Activated CD8-positive, alpha-beta T cell treated with anti-CD3 and anti-CD28 coated beads for 36 hours (primary cell): Measurements from ENCODE around the gene MIGA1. TPM values are rescaled to one million over a fixed set of nuclear protein-coding genes. Genes with fewer than 3 reads are reported as not detected.

ENCODE experiments used
- ATAC-seq: fragments of 200-7000 bp; cut with Tn5 transposase; one replicate; pipeline ENCODE4 v1.10.0; 2021; ENCODE audit warnings: mild to moderate bottlenecking, moderate library complexity
- CTCF ChIA-PET: fragments of 350-600 bp; sonication (Branson Sonifier 250); formaldehyde crosslinking; loops from one replicate; lab custom pipeline; 2021; ENCODE audit warnings: antibody characterized with exemption; lab: Charles Lee
- POLR2A ChIA-PET: fragments of 350-600 bp; sonication (Branson Sonifier 250); formaldehyde crosslinking; loops from one replicate; lab custom pipeline; 2021; ENCODE audit warnings: antibody characterized with exemption; lab: Charles Lee
- DNase-seq: peaks from one replicate; pipeline ENCODE4 v3.0.0-alpha.2; 2020
- H3K27ac Mint-ChIP-seq: one replicate; pipeline ENCODE4 v1.8.0; 2021; ENCODE audit warnings: mild to moderate bottlenecking, mixed read lengths
- H3K27me3 Mint-ChIP-seq: one replicate; pipeline ENCODE4 v1.8.0; 2021; ENCODE audit warnings: mixed read lengths
- H3K36me3 Mint-ChIP-seq: one replicate; pipeline ENCODE4 v1.8.0; 2021; ENCODE audit warnings: low read depth, mixed read lengths
- H3K4me1 Mint-ChIP-seq: one replicate; pipeline ENCODE4 v1.8.0; 2021; ENCODE audit warnings: low read depth, mixed read lengths
- H3K4me3 Mint-ChIP-seq: one replicate; pipeline ENCODE4 v1.8.0; 2021; ENCODE audit warnings: mild to moderate bottlenecking, moderate library complexity, mixed read lengths
- H3K9me3 Mint-ChIP-seq: one replicate; pipeline ENCODE4 v1.8.0; 2021; ENCODE audit warnings: mixed read lengths
- CTCF ChIP-seq: fragments of 200-600 bp; IDR thresholded peaks from one replicate; pipeline ENCODE4 v1.8.0; 2022; ENCODE audit warnings: antibody characterized with exemption, mild to moderate bottlenecking
- intact Hi-C: fragments of 100-400 bp; cut with micrococcal nuclease; formaldehyde crosslinking; loops from one replicate; pipeline ENCODE4 v1.10.0; 2022
- total RNA-seq, 2 experiments: library from RNA; stranded (reverse); gene quantifications; one replicate each; pipeline ENCODE4 v1.2.3, GENCODE V29; 2021

MIGA1 gene
- total RNA-seq, 2 experiments from 2014 or later, result 8.5 to 9.7 TPM

- peaks cover 1% of the 10 kb centered on the region for H3K4me1 Mint-ChIP-seq
- peaks cover 4% of the 10 kb centered on the region for H3K36me3 Mint-ChIP-seq
- no peak for ATAC-seq
- no peaks in the 10 kb centered on the region for H3K27me3 Mint-ChIP-seq
- H3K9me3 Mint-ChIP-seq, result no peaks in the 10 kb centered on the region
- TF ChIP-seq CTCF, result no peak
- intact Hi-C loops, result no loop called here
- no peak overlapping the region for H3K27ac Mint-ChIP-seq
- DNase-seq, result no peak
- ChIA-PET POLR2A (no interaction called here), CTCF (interaction anchor here (0.7 kb wide), 1 partner anchor 280 kb away, joined by 3 read pairs; no protein-coding TSS in a partner anchor)
- H3K4me3 Mint-ChIP-seq, result no peak overlapping the region
Measured at GRCh38 chr1:77834771-77835334, 55.4 kb downstream of the MIGA1 start.

- Mint-ChIP-seq H3K27ac (no peak overlapping the region), H3K27me3 (no peaks in the 10 kb centered on the region), H3K4me1 (peaks cover 6% of the 10 kb centered on the region), H3K9me3 (no peaks in the 10 kb centered on the region), H3K36me3 (peaks cover 11% of the 10 kb centered on the region), H3K4me3 (no peak overlapping the region)
- intact Hi-C loops, result no loop called here
- TF ChIP-seq CTCF, result no peak
- ATAC-seq, result no peak
- ChIA-PET CTCF (no interaction called here), POLR2A (no interaction called here)
- no peak for DNase-seq
Measured at GRCh38 chr1:77841574-77841973, 62.1 kb downstream of the MIGA1 start.

- H3K4me3 Mint-ChIP-seq, result no peak overlapping the region
- CTCF ChIA-PET, result no interaction called here
- no peak overlapping the region for H3K27ac Mint-ChIP-seq
Measured at GRCh38 chr1:77845951-77846350, 66.5 kb downstream of the MIGA1 start.

GRCh38 chr1:77846966-77847365 is 67.5 kb downstream of the MIGA1 start:
- Mint-ChIP-seq H3K4me1 (peaks cover 9% of the 10 kb centered on the region), H3K27ac (no peak overlapping the region), H3K9me3 (no peaks in the 10 kb centered on the region), H3K36me3 (peaks cover 10% of the 10 kb centered on the region), H3K4me3 (no peak overlapping the region), H3K27me3 (no peaks in the 10 kb centered on the region)
- DNase-seq (no peak), ATAC-seq (no peak)
- ChIA-PET CTCF (no interaction called here), POLR2A (no interaction called here)
- no peak for TF ChIP-seq CTCF
- intact Hi-C loops, result no loop called here

More at GRCh38 chr1:77845951-77846350, 66.5 kb downstream of the MIGA1 start:
- H3K27me3 Mint-ChIP-seq, result no peaks in the 10 kb centered on the region
- intact Hi-C loops, result no loop called here
- H3K4me1 Mint-ChIP-seq, result peaks cover 9% of the 10 kb centered on the region
- ATAC-seq, result no peak
- H3K9me3 Mint-ChIP-seq, result no peaks in the 10 kb centered on the region
- DNase-seq, result no peak
- POLR2A ChIA-PET, result no interaction called here
- H3K36me3 Mint-ChIP-seq, result peaks cover 10% of the 10 kb centered on the region
- TF ChIP-seq CTCF, result no peak

- no peak for TF ChIP-seq CTCF
Measured at GRCh38 chr1:77847621-77848080, 68.2 kb downstream of the MIGA1 start.

More at GRCh38 chr1:77847621-77848080, 68.2 kb downstream of the MIGA1 start:
- ATAC-seq, result peak; percentile 84
- H3K4me3 Mint-ChIP-seq, result no peak overlapping the region
- CTCF ChIA-PET, result no interaction called here
- no peak overlapping the region for H3K27ac Mint-ChIP-seq
- H3K27me3 Mint-ChIP-seq, result no peaks in the 10 kb centered on the region
- no peaks in the 10 kb centered on the region for H3K9me3 Mint-ChIP-seq
- intact Hi-C loops, result no loop called here
- H3K4me1 Mint-ChIP-seq, result peaks cover 9% of the 10 kb centered on the region
- H3K36me3 Mint-ChIP-seq, result peaks cover 10% of the 10 kb centered on the region
- peak; percentile 72 for DNase-seq
- POLR2A ChIA-PET, result no interaction called here
